NT2/D1 (cell line): ENCODE data around the gene CTBP2.

Source experiments
- SUZ12 ChIP-seq: IDR thresholded peaks from 2 replicates; pipeline ENCODE4 v1.6.1; 2011; ENCODE audit not compliant: insufficient read length, insufficient read depth; ENCODE audit errors: extremely low read depth
- ZNF274 ChIP-seq: IDR thresholded peaks from 2 replicates; pipeline ENCODE4 v1.6.1; 2011; ENCODE audit warnings: mild to moderate bottlenecking, low read depth, low read length

GRCh38 chr10:125153703-125154490 lies 6.5 kb downstream of the CTBP2 start:
- TF ChIP-seq ZNF274 = no peak
- no peak for TF ChIP-seq SUZ12
